Neural cell (in vitro differentiated cells): ENCODE measurements around the gene FOXP3. TPM values are rescaled to one million over a fixed set of nuclear protein-coding genes. Genes with fewer than 3 reads are reported as not detected.

Source experiments
- polyA plus RNA-seq: library from polyadenylated mRNA; depleted of rRNA; stranded (reverse); fragments of >200 nt; gene quantifications from 2 replicates; pipeline ENCODE4 v1.2.3, GENCODE V29; 2014

The FOXP3 gene
- polyA plus RNA-seq, 1 donor from 2014 or later = not detected

Other genes starting within 250 kb of the FOXP3 start
- 8.9 and 17.9 TPM in 2 replicates for gene TFE3, start 221.4 kb downstream of the FOXP3 start, polyA plus RNA-seq
- 2.8 and 3.1 TPM in 2 replicates for gene CCDC120, start 205.7 kb downstream of the FOXP3 start, polyA plus RNA-seq
- 7.3 and 10.8 TPM in 2 replicates for gene PRAF2, start 190.7 kb downstream of the FOXP3 start, polyA plus RNA-seq
- 26.5 and 29.5 TPM in 2 replicates for gene WDR45, start 184.8 kb downstream of the FOXP3 start, polyA plus RNA-seq
- gene GPKOW, start 141.0 kb downstream of the FOXP3 start, polyA plus RNA-seq = 22.9 and 27.3 TPM in 2 replicates
- gene MAGIX, start 102.0 kb downstream of the FOXP3 start, polyA plus RNA-seq = 4.2 and 12.2 TPM in 2 replicates
- not detected in 2 replicates for gene PLP2, start 92.8 kb downstream of the FOXP3 start, polyA plus RNA-seq
- gene PRICKLE3, start 78.3 kb downstream of the FOXP3 start, polyA plus RNA-seq = 0.45 TPM in 1 of 2 replicates, not detected in the other
- 240 and 281 TPM in 2 replicates for gene SYP, start 64.5 kb downstream of the FOXP3 start, polyA plus RNA-seq
- not detected in 2 replicates for gene CACNA1F, start 31.4 kb downstream of the FOXP3 start, polyA plus RNA-seq
- gene CCDC22, start 29.2 kb downstream of the FOXP3 start, polyA plus RNA-seq = 16.3 and 17.0 TPM in 2 replicates
- gene PPP1R3F, start 5.1 kb upstream of the FOXP3 start, polyA plus RNA-seq = 20.4 and 21.0 TPM in 2 replicates
- not detected in 2 replicates for gene GAGE10, start 38.9 kb upstream of the FOXP3 start, polyA plus RNA-seq
- not detected in 2 replicates for gene GAGE12J, start 57.3 kb upstream of the FOXP3 start, polyA plus RNA-seq
- not detected in 2 replicates for gene GAGE13, start 66.9 kb upstream of the FOXP3 start, polyA plus RNA-seq